ENCODE measurements around the gene TOR3A.

DNA sequence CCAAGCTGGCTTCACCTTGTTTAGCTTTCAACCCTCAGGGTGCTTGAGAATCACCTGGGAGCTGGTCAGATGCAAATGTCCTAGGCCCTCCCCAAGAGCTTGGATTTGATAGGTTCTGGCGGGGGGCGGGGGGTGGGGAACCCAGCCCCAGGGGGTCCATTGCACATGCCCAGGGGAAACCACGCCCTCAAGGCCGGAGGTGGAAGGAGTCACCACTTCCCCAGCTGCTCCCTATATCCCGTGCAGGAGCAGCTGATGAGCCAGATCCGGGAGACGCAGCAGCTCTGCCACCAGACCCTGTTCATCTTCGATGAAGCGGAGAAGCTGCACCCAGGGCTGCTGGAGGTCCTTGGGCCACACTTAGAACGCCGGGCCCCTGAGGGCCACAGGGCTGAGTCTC is 5.8 kb downstream of the TOR3A start:
- TF ChIP-seq GATA2 (IDR thresholded peaks at IDR 0.05; ENCODE audit: low read depth, low read length) (no peak), GATA3 (IDR thresholded peaks at IDR 0.05; ENCODE audit: low read depth, low read length) (no peak)
